ENCODE data around the gene CRYM.

The CRYM gene

DNA sequence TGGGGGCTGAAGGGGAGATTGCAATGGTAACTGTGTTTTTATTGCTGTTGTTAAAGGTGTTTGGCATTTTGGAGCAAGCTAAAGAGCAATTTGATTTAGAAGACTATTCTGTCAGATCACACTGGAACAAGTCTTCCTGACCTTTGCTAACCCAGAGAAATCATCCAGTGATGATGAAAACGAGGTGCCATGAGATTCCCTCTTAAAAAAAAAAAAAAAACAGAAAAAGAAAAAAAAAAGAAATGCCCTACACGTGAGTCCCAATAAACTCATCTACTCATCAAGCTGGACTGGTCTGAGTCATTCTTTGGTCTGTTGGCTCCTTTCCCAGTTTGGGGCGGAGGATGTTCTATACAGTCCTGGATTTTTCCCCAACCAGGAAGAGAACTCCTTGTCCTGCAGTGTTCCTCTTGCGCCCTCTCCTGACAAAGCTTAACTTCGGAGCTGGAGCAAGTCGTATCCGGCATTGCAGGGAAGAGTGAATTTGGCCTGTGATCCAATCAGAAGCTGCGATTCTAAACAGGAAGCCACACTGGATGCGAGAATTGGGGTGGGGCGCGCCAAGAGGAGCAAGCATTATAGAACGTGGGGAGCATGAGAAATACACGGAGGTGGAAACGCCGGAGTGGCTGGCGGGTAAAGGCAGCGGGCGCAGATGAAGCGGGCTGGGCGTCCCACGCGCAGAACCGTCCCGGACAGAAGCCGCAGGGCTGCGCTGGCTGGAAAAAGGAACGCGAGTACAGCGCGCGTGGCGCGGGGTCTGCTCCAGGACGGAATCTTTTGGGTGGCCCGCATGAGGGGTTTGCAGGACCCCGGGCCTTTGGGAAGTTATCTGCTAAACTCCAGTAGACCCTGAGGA is 22.4 kb upstream of the CRYM start:
- TF ChIP-seq SIN3A (IDR thresholded peaks at IDR 0.05; ENCODE audit: borderline replicate concordance, insufficient read depth, low read length): no peak
- TF ChIP-seq TAF1 (IDR thresholded peaks at IDR 0.05; ENCODE audit: borderline replicate concordance, insufficient read depth, low read length): no peak
- TF ChIP-seq FOXP2 (optimal IDR thresholded peaks at IDR 0.05; ENCODE audit: borderline replicate concordance, extremely low read depth, extremely low read length, insufficient read depth): no peak
- no peak for TF ChIP-seq POLR2AphosphoS5 (IDR thresholded peaks at IDR 0.05; ENCODE audit: low read depth, low read length)
- TF ChIP-seq REST (IDR thresholded peaks at IDR 0.05; ENCODE audit: insufficient read depth in 1 of 2, low read depth in 2 of 2, low read length in 2 of 2): no peak

- TF ChIP-seq POLR2AphosphoS5 (IDR thresholded peaks at IDR 0.05; ENCODE audit: low read depth, low read length) (no peak), TAF1 (IDR thresholded peaks at IDR 0.05; ENCODE audit: borderline replicate concordance, insufficient read depth, low read length) (no peak), FOXP2 (optimal IDR thresholded peaks at IDR 0.05; ENCODE audit: borderline replicate concordance, extremely low read depth, extremely low read length, insufficient read depth) (no peak), REST (IDR thresholded peaks at IDR 0.05; ENCODE audit: insufficient read depth in 1 of 2, low read depth in 2 of 2, low read length in 2 of 2) (no peak), SIN3A (IDR thresholded peaks at IDR 0.05; ENCODE audit: borderline replicate concordance, insufficient read depth, low read length) (no peak)
Measured at GRCh38 chr16:21285314-21285713, 7.2 kb upstream of the CRYM start.

DNA sequence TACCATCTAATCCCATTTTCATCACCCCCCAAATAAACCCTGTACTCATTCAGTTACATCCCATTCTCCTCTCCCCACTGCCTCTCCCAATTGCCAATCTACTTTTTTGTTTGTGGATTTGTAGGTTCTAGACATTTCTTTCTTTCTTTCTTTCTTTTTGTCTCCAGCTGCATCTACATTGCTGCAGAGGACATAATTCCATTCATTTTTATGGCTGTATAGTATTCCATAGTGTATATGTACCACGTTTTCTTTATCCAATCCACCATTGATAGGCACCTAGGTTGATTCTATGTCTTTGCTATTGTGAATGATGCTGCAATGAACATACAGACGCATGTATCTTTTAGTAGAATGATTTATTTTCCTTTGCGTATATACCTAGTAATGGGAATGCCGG is 6.3 kb upstream of the CRYM start:
- TF ChIP-seq SIN3A (IDR thresholded peaks at IDR 0.05; ENCODE audit: borderline replicate concordance, insufficient read depth, low read length): no peak
- TF ChIP-seq FOXP2 (optimal IDR thresholded peaks at IDR 0.05; ENCODE audit: borderline replicate concordance, extremely low read depth, extremely low read length, insufficient read depth): no peak
- TF ChIP-seq REST (IDR thresholded peaks at IDR 0.05; ENCODE audit: insufficient read depth in 1 of 2, low read depth in 2 of 2, low read length in 2 of 2): no peak
- TF ChIP-seq POLR2AphosphoS5 (IDR thresholded peaks at IDR 0.05; ENCODE audit: low read depth, low read length): no peak
- no peak for TF ChIP-seq TAF1 (IDR thresholded peaks at IDR 0.05; ENCODE audit: borderline replicate concordance, insufficient read depth, low read length)

- TF ChIP-seq TAF1 (IDR thresholded peaks at IDR 0.05; ENCODE audit: borderline replicate concordance, insufficient read depth, low read length) (no peak), FOXP2 (optimal IDR thresholded peaks at IDR 0.05; ENCODE audit: borderline replicate concordance, extremely low read depth, extremely low read length, insufficient read depth) (no peak), REST (IDR thresholded peaks at IDR 0.05; ENCODE audit: insufficient read depth in 1 of 2, low read depth in 2 of 2, low read length in 2 of 2) (no peak), POLR2AphosphoS5 (IDR thresholded peaks at IDR 0.05; ENCODE audit: low read depth, low read length) (no peak)
Measured at GRCh38 chr16:21283521-21284289, 5.6 kb upstream of the CRYM start.

Measured in PFSK-1 (cell line).